Limb (tissue), 2 donors: ENCODE measurements around the gene RAB31.

Experiments used
- DNase-seq, 2 donors: peaks; one replicate each; pipeline ENCODE4 v3.0.0-alpha.2; 2016; ENCODE audit errors: extremely low spot score in 2 of 2

RAB31 gene

GRCh38 chr18:9737006-9737405 lies 28.9 kb downstream of the RAB31 start:
- DNase-seq, result no peak

- peak in 1 of 2 donors; percentile 83 for DNase-seq
Observed at GRCh38 chr18:9737472-9738121, 29.5 kb downstream of the RAB31 start.

DNA sequence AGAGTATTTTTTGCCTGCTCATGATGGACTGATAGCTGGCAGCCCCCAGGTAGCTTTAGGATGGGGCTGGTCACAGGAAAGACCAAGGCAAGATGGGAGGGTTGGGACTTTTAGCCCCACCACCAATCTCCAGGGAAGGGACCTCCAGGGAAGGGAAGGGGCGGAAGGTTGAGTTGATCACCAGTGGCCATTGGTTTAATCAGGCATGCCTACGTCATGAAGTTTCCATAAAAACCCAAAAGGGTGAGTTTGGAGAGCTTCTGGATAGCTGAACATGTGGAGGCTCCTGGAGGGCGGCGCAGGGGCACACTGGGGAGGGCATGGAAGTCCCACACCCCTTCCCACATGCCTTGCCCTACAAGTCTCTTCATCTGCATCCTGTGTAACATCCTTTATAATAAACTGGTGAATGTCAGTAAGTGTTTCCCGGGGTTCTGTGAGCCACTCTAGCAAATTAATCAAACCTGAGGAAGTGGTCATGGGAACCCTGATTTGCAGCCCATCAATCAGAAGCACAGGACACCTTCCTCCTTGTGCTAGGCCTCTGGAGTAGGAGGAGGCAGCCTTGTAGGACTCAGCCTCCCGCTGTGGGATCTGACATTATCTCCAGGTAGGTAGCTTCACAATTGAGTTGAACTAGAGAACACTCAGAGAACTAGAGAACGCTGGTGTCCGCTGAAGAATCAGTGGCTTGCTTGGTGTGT lies 30.3 kb downstream of the RAB31 start:
- no peak for DNase-seq

- DNase-seq, result no peak
Observed at GRCh38 chr18:9739516-9739915, 31.4 kb downstream of the RAB31 start.

DNA sequence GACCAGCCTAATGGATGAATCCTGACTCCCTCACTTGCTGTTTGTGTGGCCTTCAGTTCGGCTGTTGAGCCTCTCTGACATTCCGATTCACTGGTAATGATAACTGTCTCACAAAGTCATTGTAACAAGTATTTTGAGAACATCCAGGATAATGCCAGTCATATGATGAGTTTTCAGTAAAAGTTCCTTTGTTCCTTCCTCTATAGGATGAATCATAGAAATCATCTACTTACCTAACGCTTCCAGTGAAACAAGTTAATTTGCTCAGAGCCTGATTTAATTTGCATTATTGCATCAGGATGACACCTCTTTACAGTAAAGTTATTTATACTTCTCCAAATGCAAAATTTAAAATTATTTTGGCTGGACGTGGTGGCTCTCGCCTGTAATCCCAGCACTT lies 32.0 kb downstream of the RAB31 start:
- no peak for DNase-seq

GRCh38 chr18:9741406-9741792 lies 33.3 kb downstream of the RAB31 start:
- no peak for DNase-seq

GRCh38 chr18:9741793-9742523 lies 33.9 kb downstream of the RAB31 start:
- peak in 1 of 2 donors; percentile 38 for DNase-seq

GRCh38 chr18:9742524-9743131 lies 34.5 kb downstream of the RAB31 start:
- peak in 1 of 2 donors; percentile 27 for DNase-seq

GRCh38 chr18:9743200-9744016 lies 35.3 kb downstream of the RAB31 start:
- DNase-seq, result no peak

DNA sequence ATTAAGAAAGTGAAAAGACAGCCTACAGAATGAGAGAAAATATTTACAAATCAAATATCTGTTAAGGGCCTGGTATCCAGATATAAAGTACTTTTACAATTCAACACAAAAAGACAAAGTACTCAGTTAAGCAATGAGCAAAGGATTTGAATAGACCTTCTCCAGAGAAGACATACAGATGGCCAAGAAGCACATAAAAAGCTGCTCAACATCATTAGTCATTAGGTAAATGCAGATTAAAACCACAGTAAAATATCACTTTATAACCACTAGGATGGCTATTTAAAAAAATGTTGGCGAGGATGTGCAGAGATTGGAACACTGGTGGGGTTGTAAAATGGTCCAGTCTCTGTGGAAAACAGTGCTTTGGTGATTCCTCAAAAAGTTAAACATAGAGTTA lies 38.9 kb downstream of the RAB31 start:
- no peak for DNase-seq

GRCh38 chr18:9749611-9750010 lies 41.5 kb downstream of the RAB31 start:
- DNase-seq, result no peak

DNA sequence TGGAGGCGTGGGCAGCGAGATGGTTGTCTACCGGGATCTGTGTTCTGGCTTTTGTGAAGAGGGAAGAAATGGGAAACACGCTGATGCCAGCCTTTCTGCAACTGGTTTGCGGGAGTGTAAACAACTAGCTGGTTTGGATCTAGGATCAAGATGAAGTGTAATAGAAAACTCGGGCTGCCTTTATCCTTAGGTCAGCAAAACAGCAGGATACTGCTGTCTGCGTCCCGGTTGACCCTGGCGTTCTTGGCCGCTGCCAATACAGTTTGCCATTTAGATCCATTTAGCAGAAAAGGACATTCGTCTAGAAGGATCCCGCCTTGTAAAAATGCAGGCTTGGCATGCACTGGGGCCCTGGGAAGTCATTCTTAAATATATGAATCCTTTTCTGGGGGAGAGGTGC lies 42.0 kb downstream of the RAB31 start:
- no peak for DNase-seq

DNA sequence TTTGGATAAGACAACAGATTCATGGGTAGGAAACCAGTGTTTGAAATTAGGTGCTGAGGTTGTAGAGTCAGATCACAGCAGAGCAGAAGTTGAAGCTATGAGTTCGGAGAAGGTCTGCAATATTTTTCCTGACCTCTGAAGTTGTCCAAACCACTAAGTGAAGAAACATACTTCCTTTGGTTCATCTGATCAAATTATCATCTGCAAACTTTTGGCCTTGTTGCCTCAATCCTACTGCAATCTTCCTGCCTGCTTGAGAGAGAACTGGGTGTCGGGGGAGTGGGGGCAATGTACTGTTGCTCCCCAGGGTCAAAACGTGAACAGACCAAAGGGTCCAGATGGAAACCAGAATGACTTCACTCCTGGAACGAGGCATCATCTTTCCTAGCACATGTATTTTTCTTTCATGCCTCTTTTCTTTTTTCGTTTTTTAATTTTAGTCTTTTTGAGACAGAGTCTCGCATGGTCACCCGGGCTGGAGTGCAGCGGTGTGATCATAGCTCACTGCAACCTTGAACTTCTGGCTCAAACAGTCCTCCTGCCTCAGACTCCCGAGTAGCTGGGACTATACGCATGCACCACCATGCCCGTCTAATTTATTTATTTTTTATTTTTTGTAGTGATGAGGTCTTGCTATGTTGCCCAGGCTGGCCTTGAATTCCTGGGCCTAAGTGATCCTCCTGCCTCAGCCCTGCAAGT lies 42.7 kb downstream of the RAB31 start:
- no peak for DNase-seq

GRCh38 chr18:9751371-9752031 lies 43.4 kb downstream of the RAB31 start:
- no peak for DNase-seq

GRCh38 chr18:9753846-9754245 lies 45.7 kb downstream of the RAB31 start:
- no peak for DNase-seq

DNA sequence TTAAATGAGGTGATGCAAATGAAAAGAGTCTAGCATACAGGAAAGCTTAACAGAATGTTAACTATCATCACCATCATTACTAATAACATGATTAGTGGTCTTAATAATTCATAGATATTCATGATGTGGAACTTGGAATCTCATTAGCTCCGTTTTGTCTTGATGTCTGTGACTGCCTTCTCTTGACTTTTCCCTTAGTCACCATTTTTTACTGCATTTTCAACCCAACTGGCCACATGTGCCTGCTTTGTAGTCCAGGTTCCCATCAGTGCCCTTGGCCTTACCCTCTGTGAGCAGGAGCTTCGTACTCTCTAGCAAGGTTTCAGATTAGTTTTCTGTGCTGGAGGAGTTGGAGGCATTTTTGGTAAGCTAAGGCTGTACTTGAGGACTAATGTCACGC lies 47.0 kb downstream of the RAB31 start:
- no peak for DNase-seq

DNA sequence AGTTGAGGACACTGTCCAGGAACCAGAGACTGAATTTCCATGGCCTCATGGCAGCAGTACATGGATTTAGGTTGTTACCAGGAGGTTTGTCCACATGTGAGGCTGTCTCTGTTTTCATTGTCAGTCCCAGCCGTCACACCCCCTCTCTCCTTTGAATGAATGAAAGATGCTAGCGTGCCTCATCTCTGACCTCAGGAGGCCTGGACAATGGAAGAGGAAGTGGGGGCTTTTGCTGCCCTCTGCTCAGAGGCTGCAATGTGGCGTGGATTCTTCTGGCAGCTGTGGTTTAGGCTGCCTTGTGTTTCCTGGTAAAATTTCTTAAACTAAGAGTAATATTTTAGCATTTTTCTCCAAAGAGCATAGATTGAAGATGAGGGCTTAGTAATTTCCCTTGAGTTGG lies 47.5 kb downstream of the RAB31 start:
- no peak for DNase-seq

DNA sequence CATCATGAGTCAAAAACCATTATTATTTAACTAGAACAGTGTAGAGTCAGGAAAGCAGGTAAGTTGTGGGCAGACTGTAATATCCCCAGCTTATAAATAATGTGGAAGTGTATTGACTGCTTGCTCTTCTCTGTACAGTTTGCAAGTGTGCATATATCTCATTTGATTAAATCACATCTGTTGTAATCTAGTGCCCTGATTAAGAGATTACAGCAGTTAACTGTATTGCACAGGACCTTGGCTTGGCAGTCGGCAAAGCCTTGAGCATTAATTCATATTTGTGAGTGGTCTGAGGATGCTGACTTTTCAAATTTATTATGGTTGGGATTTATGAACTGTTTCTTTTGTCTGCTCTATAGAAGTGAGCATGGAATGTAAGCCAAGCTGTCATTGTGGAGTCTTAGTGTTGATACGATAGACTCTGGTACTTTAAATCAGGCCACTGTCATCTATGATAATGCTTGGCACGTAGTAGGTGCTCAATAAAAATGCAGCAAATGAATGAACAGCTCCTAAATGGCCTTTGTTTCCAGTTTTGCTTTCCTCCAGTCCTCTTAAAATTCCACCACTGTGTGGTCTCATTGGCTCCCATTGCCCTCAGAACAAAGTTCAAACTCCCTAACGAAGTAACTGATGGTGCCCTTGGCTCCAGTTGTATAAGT lies 48.3 kb downstream of the RAB31 start:
- no peak for DNase-seq

GRCh38 chr18:9756933-9757470 lies 48.9 kb downstream of the RAB31 start:
- DNase-seq, result no peak
